Glomerular endothelial cell (primary cell): ENCODE data around the gene GNG3. TPM values are rescaled to one million over a fixed set of nuclear protein-coding genes. Genes with fewer than 3 reads are reported as not detected.

Experiments used
- DNase-seq: peaks from one replicate; pipeline ENCODE4 v3.0.0-alpha.2; 2011; ENCODE audit warnings: low read depth, low spot score; ENCODE audit errors: extremely low read depth
- total RNA-seq: library from RNA; depleted of rRNA; stranded (reverse); fragments of >200 nt; gene quantifications from 2 replicates; pipeline ENCODE4 v1.2.3, GENCODE V29; 2015

The GNG3 gene
- total RNA-seq, 1 donor from 2014 or later: not detected

- peak; percentile 96 for DNase-seq
Observed at GRCh38 chr11:62753736-62754603, 46.5 kb downstream of the GNG3 start, which contains the start of gene ZBTB3. TSS of gene ZBTB3 (minus strand) at chr11:62754160. CDS start at chr11:62753664, 496 bp downstream.

GRCh38 chr11:62755086-62755615, 47.7 kb downstream of the GNG3 start:
- DNase-seq: no peak

GRCh38 chr11:62757846-62758788, 50.6 kb downstream of the GNG3 start:
- no peak for DNase-seq

Other genes starting within 250 kb of the GNG3 start
- gene AHNAK, start 160.9 kb upstream of the GNG3 start, total RNA-seq: 562 and 666 TPM in 2 replicates
- gene EEF1G, start 133.8 kb upstream of the GNG3 start, total RNA-seq: 1,186 and 1,947 TPM in 2 replicates
- 12.8 and 16.8 TPM in 2 replicates for gene TUT1, start 116.2 kb upstream of the GNG3 start, total RNA-seq
- gene MTA2, start 105.8 kb upstream of the GNG3 start, total RNA-seq: 143 and 154 TPM in 2 replicates
- gene EML3, start 94.9 kb upstream of the GNG3 start, total RNA-seq: 33.2 and 83.2 TPM in 2 replicates
- gene ROM1, start 94.4 kb upstream of the GNG3 start, total RNA-seq: 1.4 and 2.3 TPM in 2 replicates
- 38.3 and 42.5 TPM in 2 replicates for gene B3GAT3, start 85.7 kb upstream of the GNG3 start, total RNA-seq
- gene GANAB, start 61.1 kb upstream of the GNG3 start, total RNA-seq: 295 and 372 TPM in 2 replicates
- gene INTS5, start 54.4 kb upstream of the GNG3 start, total RNA-seq: 29.0 and 29.5 TPM in 2 replicates
- gene C11orf98, start 42.5 kb upstream of the GNG3 start, total RNA-seq: 49.7 and 56.8 TPM in 2 replicates
- 2.4 and 2.5 TPM in 2 replicates for gene CSKMT, start 42.4 kb upstream of the GNG3 start, total RNA-seq
- gene UQCC3, start 36.0 kb upstream of the GNG3 start, total RNA-seq: 7.8 and 9.9 TPM in 2 replicates
- gene LBHD1, start 35.4 kb upstream of the GNG3 start, total RNA-seq: 2.1 and 7.1 TPM in 2 replicates
- gene UBXN1, start 28.6 kb upstream of the GNG3 start, total RNA-seq: 134 and 162 TPM in 2 replicates
- gene LRRN4CL, start 18.1 kb upstream of the GNG3 start, total RNA-seq: not detected in 2 replicates
- gene BSCL2, start 252 bp upstream of the GNG3 start, total RNA-seq: 34.8 and 36.4 TPM in 2 replicates
- gene HNRNPUL2, start 19.8 kb downstream of the GNG3 start, total RNA-seq: 13.2 and 23.6 TPM in 2 replicates
- gene TTC9C, start 20.8 kb downstream of the GNG3 start, total RNA-seq: 34.9 and 35.2 TPM in 2 replicates
- 7.2 and 12.6 TPM in 2 replicates for gene ZBTB3, start 46.5 kb downstream of the GNG3 start, total RNA-seq
- gene POLR2G, start 53.9 kb downstream of the GNG3 start, total RNA-seq: 75.5 and 88.6 TPM in 2 replicates
- 20.6 and 21.8 TPM in 2 replicates for gene TAF6L, start 63.7 kb downstream of the GNG3 start, total RNA-seq
- gene TMEM179B, start 79.7 kb downstream of the GNG3 start, total RNA-seq: 63.9 and 65.4 TPM in 2 replicates
- gene TMEM223, start 84.3 kb downstream of the GNG3 start, total RNA-seq: 16.8 and 23.2 TPM in 2 replicates
- 38.1 and 63.2 TPM in 2 replicates for gene NXF1, start 97.8 kb downstream of the GNG3 start, total RNA-seq
- 36.7 and 37.1 TPM in 2 replicates for gene STX5, start 124.4 kb downstream of the GNG3 start, total RNA-seq
- gene TEX54, start 125.2 kb downstream of the GNG3 start, total RNA-seq: not detected in 2 replicates
- 32.3 and 37.5 TPM in 2 replicates for gene WDR74, start 131.9 kb downstream of the GNG3 start, total RNA-seq
- 128 and 157 TPM in 2 replicates for gene SLC3A2, start 173.2 kb downstream of the GNG3 start, total RNA-seq
- gene CHRM1, start 213.7 kb downstream of the GNG3 start, total RNA-seq: not detected in 2 replicates